Nephron progenitor cell (in vitro differentiated cells): ENCODE measurements around the gene PRRT1B.

Experiments used
- DNase-seq: peaks from one replicate; pipeline ENCODE4 v3.0.0; 2021
- H3K27ac Mint-ChIP-seq: 2 replicates; pipeline ENCODE4 v1.8.0; 2021; ENCODE audit warnings: mild to moderate bottlenecking, moderate library complexity, mixed read lengths
- H3K27me3 Mint-ChIP-seq: 2 replicates; pipeline ENCODE4 v1.8.0; 2021; ENCODE audit warnings: mild to moderate bottlenecking, low read depth, mixed read lengths; ENCODE audit not compliant: poor library complexity
- H3K36me3 Mint-ChIP-seq: 2 replicates; pipeline ENCODE4 v1.8.0; 2021; ENCODE audit warnings: low read depth, mixed read lengths
- H3K4me1 Mint-ChIP-seq: 2 replicates; pipeline ENCODE4 v1.8.0; 2021; ENCODE audit warnings: mixed read lengths
- H3K4me3 Mint-ChIP-seq: 2 replicates; pipeline ENCODE4 v1.8.0; 2021; ENCODE audit warnings: mild to moderate bottlenecking, moderate library complexity, mixed read lengths
- H3K9me3 Mint-ChIP-seq: 2 replicates; pipeline ENCODE4 v1.8.0; 2021; ENCODE audit warnings: mild to moderate bottlenecking, moderate library complexity, mixed read lengths
- CTCF ChIP-seq: fragments of 200-600 bp; sonication (generic); IDR thresholded peaks from 2 replicates; pipeline ENCODE4 v1.5.0; 2021; ENCODE audit warnings: antibody characterized with exemption

The PRRT1B gene

GRCh38 chr9:131529597-131530545 is 15.5 kb upstream of the PRRT1B start:
- H3K36me3 Mint-ChIP-seq: peaks cover 25% of the 10 kb centered on the region
- DNase-seq: no peak
- no peak for TF ChIP-seq CTCF
- no peaks in the 10 kb centered on the region for H3K9me3 Mint-ChIP-seq
- H3K27ac Mint-ChIP-seq: peak overlapping the region; percentile 90
- H3K27me3 Mint-ChIP-seq: peaks cover 4% of the 10 kb centered on the region
- peak overlapping the region; percentile 88 for H3K4me3 Mint-ChIP-seq
- H3K4me1 Mint-ChIP-seq: peaks cover 27% of the 10 kb centered on the region

- no peak for TF ChIP-seq CTCF
- Mint-ChIP-seq H3K4me3 (peak overlapping the region; percentile 88), H3K4me1 (peaks cover 28% of the 10 kb centered on the region), H3K27ac (peak overlapping the region; percentile 90), H3K27me3 (peaks cover 4% of the 10 kb centered on the region), H3K9me3 (peaks cover 2% of the 10 kb centered on the region), H3K36me3 (peaks cover 25% of the 10 kb centered on the region)
- DNase-seq: peak; percentile 62
These were observed 14.8 kb upstream of the PRRT1B start for GRCh38 chr9:131530546-131530919.

GRCh38 chr9:131530920-131531832 is 14.1 kb upstream of the PRRT1B start, which contains the start of gene UCK1:
Gene UCK1 (minus strand): TSS chr9:131531263. CDS start chr9:131531174, 89 bp downstream.
- TF ChIP-seq CTCF: no peak
- H3K27ac Mint-ChIP-seq: peak within 1 kb of the TSS; percentile 90
- H3K27me3 Mint-ChIP-seq: peaks cover 4% of the 10 kb centered on the region
- DNase-seq: peak; percentile 87
- H3K4me1 Mint-ChIP-seq: peaks cover 28% of the 10 kb centered on the region
- peak within 1 kb of the TSS; percentile 88 for H3K4me3 Mint-ChIP-seq
- peaks cover 5% of the 10 kb centered on the region for H3K9me3 Mint-ChIP-seq
- peaks cover 24% of the 10 kb centered on the region for H3K36me3 Mint-ChIP-seq

- Mint-ChIP-seq H3K4me1 (peaks cover 24% of the 10 kb centered on the region), H3K9me3 (peaks cover 27% of the 10 kb centered on the region), H3K27ac (no peak overlapping the region), H3K27me3 (peaks cover 12% of the 10 kb centered on the region), H3K4me3 (no peak overlapping the region), H3K36me3 (no peaks in the 10 kb centered on the region)
- TF ChIP-seq CTCF: no peak
- DNase-seq: no peak
These were observed 10.5 kb upstream of the PRRT1B start for GRCh38 chr9:131534721-131535237.

- Mint-ChIP-seq H3K36me3 (no peaks in the 10 kb centered on the region), H3K9me3 (peaks cover 43% of the 10 kb centered on the region), H3K4me3 (no peak overlapping the region), H3K27ac (no peak overlapping the region), H3K4me1 (peaks cover 9% of the 10 kb centered on the region), H3K27me3 (peaks cover 11% of the 10 kb centered on the region)
- DNase-seq: no peak
- TF ChIP-seq CTCF: no peak
These were observed 7.4 kb upstream of the PRRT1B start for GRCh38 chr9:131537946-131538345.
